Measurements from ENCODE around the gene NCOA3. TPM values are rescaled to one million over a fixed set of nuclear protein-coding genes. Genes with fewer than 3 reads are reported as not detected.

The NCOA3 gene
- total RNA-seq, 1 experiment from 2014 or later: 23.3 TPM

GRCh38 chr20:47468290-47469050 is 33.2 kb upstream of the NCOA3 start:
- Histone ChIP-seq H3K4me2 (ENCODE audit: insufficient read depth, insufficient read length, low read length) (no peak overlapping the region), H3K79me1 (ENCODE audit: insufficient read depth, low read depth, low read length, poor library complexity, severe bottlenecking) (no peaks in the 10 kb centered on the region), H3T11ph (ENCODE audit: low read length) (no peak overlapping the region), H2AFZ (ENCODE audit: low read length) (no peak overlapping the region), H4K5ac (ENCODE audit: insufficient read length, low read depth, low read length) (no peak overlapping the region), H3K14ac (ENCODE audit: insufficient read depth, low read length) (no peak overlapping the region), H4K91ac (ENCODE audit: insufficient read length, low read depth, low read length) (no peak overlapping the region), H2BK20ac (ENCODE audit: low read depth, low read length, poor library complexity, severe bottlenecking) (no peak overlapping the region), H2BK120ac (ENCODE audit: low read depth, low read length, poor library complexity, severe bottlenecking) (no peak overlapping the region), H4K20me1 (ENCODE audit: control insufficient read depth, insufficient read depth, insufficient read length) (no peaks in the 10 kb centered on the region), H2BK12ac (ENCODE audit: insufficient read length, low read depth, low read length) (no peak overlapping the region), H3K23ac (ENCODE audit: insufficient read length, low read depth, low read length) (no peak overlapping the region), H3K27ac (ENCODE audit: insufficient read length, low read depth, low read length) (no peak overlapping the region), H3K18ac (ENCODE audit: insufficient read length, low read depth, low read length) (no peak overlapping the region), H3K56ac (ENCODE audit: insufficient read length, low read depth, low read length) (no peak overlapping the region), H3K4me1 (ENCODE audit: insufficient read depth, low read length) (no peaks in the 10 kb centered on the region), H3K9me3 (ENCODE audit: control insufficient read depth, low read depth, low read length) (no peaks in the 10 kb centered on the region), H3K23me2 (ENCODE audit: insufficient read length, low read depth, low read length, poor library complexity, severe bottlenecking) (no peaks in the 10 kb centered on the region), H3K27me3 (ENCODE audit: insufficient read depth, low read length) (no peaks in the 10 kb centered on the region), H3K4ac (ENCODE audit: low read depth, low read length) (no peak overlapping the region), H3K79me2 (ENCODE audit: insufficient read depth, low read length) (no peaks in the 10 kb centered on the region), H3K9ac (ENCODE audit: extremely low read depth, insufficient read length, low read length) (no peak overlapping the region), H4K8ac (replicated peaks; ENCODE audit: insufficient read length, low read depth, low read length) (no peak overlapping the region), H2BK15ac (ENCODE audit: low read depth, low read length) (no peak overlapping the region), H2AK5ac (ENCODE audit: insufficient read length, low read length) (no peak overlapping the region), H2BK5ac (ENCODE audit: insufficient read length, low read length) (no peak overlapping the region)
- Mint-ChIP-seq H3K27ac (no peak overlapping the region), H3K27me3 (ENCODE audit: low read depth) (no peaks in the 10 kb centered on the region; the same call in 1 of the 2 replicates), H3K9me3 (no peaks in the 10 kb centered on the region), H3K4me1 (peaks cover 3 to 7% of the 10 kb centered on the region in 2 experiments; a peak in 2 of 4 replicates), H3K4me3 (no peak overlapping the region), H3K36me3 (ENCODE audit: insufficient read depth in 1 of 3, low read depth in 3 of 3) (no peaks in the 10 kb centered on the region)
- TF ChIP-seq, protein P1, sequence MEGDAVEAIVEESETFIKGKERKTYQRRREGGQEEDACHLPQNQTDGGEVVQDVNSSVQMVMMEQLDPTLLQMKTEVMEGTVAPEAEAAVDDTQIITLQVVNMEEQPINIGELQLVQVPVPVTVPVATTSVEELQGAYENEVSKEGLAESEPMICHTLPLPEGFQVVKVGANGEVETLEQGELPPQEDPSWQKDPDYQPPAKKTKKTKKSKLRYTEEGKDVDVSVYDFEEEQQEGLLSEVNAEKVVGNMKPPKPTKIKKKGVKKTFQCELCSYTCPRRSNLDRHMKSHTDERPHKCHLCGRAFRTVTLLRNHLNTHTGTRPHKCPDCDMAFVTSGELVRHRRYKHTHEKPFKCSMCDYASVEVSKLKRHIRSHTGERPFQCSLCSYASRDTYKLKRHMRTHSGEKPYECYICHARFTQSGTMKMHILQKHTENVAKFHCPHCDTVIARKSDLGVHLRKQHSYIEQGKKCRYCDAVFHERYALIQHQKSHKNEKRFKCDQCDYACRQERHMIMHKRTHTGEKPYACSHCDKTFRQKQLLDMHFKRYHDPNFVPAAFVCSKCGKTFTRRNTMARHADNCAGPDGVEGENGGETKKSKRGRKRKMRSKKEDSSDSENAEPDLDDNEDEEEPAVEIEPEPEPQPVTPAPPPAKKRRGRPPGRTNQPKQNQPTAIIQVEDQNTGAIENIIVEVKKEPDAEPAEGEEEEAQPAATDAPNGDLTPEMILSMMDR (conservative IDR thresholded peaks at IDR 0.05): no peak
- no peak for DNase-seq
- no CpG with 5 or more reads among the region's 14 CpGs for WGBS (ENCODE audit: extremely low coverage, insufficient read length, low lambda C conversion rate)

Measured in H9 (cell line).